Coronary artery (tissue), 2 donors: ENCODE results near the gene UGGT2.

Experiments used
- DNase-seq: peaks from one replicate; pipeline ENCODE4 v3.0.0-alpha.2; 2017; ENCODE audit warnings: low spot score
- H3K27ac ChIP-seq, 2 donors: fragments of 200-600 bp; sonication (generic); one replicate each; pipeline ENCODE4 v1.5.1; 2016 to 2019
- H3K4me3 ChIP-seq: fragments of 200-600 bp; sonication (generic); 2 replicates; pipeline ENCODE4 v1.5.1; 2016; ENCODE audit warnings: mild to moderate bottlenecking, moderate library complexity
- CTCF ChIP-seq: fragments of 200-600 bp; sonication (generic); IDR thresholded peaks from one replicate; pipeline ENCODE4 v1.5.1; 2019; ENCODE audit warnings: antibody characterized with exemption

The UGGT2 gene

GRCh38 chr13:95834134-95834765, 219.0 kb downstream of the UGGT2 start:
- no peak overlapping the region for H3K4me3 ChIP-seq
- DNase-seq = no peak
- no peak overlapping the region for H3K27ac ChIP-seq
- peak; percentile 80 for TF ChIP-seq CTCF

GRCh38 chr13:95833719-95834118, 219.5 kb downstream of the UGGT2 start:
- Histone ChIP-seq H3K4me3 (no peak overlapping the region), H3K27ac (no peak overlapping the region)
- no peak for TF ChIP-seq CTCF
- DNase-seq = no peak

- Histone ChIP-seq H3K4me3 (no peak overlapping the region), H3K27ac (no peak overlapping the region)
- DNase-seq = no peak
- TF ChIP-seq CTCF = no peak
Observed at GRCh38 chr13:95833126-95833525, 220.1 kb downstream of the UGGT2 start.

GRCh38 chr13:95822303-95822702, 230.9 kb downstream of the UGGT2 start:
- DNase-seq = no peak
- no peak for TF ChIP-seq CTCF
- H3K4me3 ChIP-seq = no peak overlapping the region
- no peak overlapping the region for H3K27ac ChIP-seq

- no peak for DNase-seq
- Histone ChIP-seq H3K27ac (no peak overlapping the region), H3K4me3 (no peak overlapping the region)
- no peak for TF ChIP-seq CTCF
Observed at GRCh38 chr13:95814495-95814894, 238.7 kb downstream of the UGGT2 start.

- Histone ChIP-seq H3K27ac (no peak overlapping the region), H3K4me3 (no peak overlapping the region)
- no peak for TF ChIP-seq CTCF
- DNase-seq = no peak
Observed at GRCh38 chr13:95813139-95813538, 240.1 kb downstream of the UGGT2 start.

GRCh38 chr13:95809429-95809828, 243.8 kb downstream of the UGGT2 start:
- TF ChIP-seq CTCF = no peak
- DNase-seq = no peak
- no peak overlapping the region for H3K27ac ChIP-seq
- H3K4me3 ChIP-seq = no peak overlapping the region
